ENCODE data around the gene F12.
"Not testable (repeated sequence)": the region's sequence is repeated elsewhere in the genome, so short reads cannot be mapped to it uniquely, and the experiment has no call there.

Gene F12

DNA sequence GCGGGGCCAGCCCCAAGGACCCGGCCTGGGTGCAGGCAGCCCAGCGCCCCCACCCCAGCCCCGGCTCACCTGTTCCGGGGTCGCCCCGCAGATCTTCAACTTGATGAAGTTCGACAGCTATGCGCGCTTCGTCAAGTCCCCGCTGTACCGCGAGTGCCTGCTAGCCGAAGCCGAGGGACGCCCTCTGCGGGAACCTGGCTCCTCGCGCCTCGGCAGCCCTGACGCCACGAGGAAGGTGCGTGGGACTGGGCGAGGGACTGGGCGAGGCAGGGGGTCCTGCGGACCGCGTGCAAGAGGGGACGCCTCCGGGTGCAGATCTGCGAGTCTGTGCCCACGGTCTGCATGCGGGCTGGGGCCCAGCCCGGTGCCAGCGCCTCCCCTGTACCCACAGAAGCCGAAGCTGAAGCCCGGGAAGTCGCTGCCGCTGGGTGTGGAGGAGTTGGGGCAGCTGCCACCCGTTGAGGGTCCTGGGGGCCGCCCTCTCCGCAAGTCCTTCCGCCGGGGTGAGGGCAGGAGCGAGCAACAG, 42.0 kb downstream of the F12 start:
- no peak for DNase-seq

DNA sequence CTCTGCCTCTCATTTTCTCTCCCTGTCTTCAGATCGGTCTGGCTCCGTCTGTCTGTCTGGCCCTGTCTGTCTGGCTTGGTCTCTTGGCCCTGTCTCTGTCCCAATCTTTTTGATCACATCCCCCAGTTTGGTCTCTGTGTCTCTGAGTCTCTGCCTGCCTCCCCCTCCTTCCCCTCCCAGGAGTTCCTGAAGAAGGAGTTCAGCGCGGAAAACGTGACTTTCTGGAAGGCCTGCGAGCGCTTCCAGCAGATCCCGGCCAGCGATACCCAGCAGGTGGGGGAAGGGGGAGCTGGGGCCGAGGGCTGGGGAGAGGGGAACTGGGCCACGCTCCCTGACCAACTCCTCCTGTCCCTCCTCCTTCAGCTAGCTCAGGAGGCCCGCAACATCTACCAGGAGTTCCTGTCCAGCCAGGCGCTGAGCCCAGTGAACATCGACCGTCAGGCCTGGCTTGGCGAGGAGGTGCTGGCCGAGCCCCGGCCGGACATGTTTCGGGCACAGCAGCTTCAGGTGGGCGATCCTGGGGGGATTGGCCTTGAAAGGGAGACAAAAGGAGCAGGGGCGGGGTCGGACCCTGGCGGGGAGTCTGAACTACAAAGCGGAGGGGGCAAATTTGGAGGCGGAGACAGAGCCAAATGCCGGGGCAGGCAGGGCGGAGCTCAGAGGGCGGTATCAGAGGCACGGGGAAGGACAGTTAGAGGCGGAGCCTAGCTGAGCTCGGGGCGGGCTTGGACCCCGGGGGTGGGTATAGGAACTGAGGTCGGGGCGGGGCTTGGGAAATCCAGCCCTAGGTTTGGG, 42.6 kb downstream of the F12 start:
- DNase-seq = peak; percentile 87

DNA sequence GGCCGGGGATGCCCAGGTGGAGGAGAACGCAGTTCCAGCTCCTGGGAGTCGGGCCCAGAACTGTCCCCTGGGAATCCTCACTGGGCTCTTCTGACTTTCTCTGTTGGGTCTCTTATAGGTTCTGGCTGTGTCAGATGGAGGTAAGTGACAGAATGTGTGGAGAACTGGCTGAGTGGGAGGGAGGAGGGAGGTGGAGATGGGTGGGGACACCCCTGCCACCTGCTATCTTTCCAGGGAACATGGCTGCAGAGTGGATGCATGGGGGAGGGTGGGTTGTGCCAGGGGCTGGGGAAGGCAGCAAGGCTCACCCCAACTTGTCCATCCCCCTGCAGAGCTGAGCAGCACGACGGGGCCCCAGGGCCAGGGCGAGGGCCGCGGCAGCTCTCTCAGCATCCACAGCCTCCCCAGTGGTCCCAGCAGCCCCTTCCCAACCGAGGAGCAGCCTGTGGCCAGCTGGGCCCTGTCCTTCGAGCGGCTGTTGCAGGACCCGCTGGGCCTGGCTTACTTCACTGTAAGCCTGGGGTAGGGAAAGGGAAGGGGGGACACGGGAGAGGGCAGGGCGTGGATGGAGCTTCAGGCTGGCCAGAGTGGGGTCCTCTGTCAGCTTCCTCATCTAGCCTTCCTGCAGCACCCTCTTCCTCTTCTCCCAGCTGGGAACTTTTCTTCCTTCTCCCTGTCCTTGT, 43.4 kb downstream of the F12 start:
- no peak for DNase-seq

DNA sequence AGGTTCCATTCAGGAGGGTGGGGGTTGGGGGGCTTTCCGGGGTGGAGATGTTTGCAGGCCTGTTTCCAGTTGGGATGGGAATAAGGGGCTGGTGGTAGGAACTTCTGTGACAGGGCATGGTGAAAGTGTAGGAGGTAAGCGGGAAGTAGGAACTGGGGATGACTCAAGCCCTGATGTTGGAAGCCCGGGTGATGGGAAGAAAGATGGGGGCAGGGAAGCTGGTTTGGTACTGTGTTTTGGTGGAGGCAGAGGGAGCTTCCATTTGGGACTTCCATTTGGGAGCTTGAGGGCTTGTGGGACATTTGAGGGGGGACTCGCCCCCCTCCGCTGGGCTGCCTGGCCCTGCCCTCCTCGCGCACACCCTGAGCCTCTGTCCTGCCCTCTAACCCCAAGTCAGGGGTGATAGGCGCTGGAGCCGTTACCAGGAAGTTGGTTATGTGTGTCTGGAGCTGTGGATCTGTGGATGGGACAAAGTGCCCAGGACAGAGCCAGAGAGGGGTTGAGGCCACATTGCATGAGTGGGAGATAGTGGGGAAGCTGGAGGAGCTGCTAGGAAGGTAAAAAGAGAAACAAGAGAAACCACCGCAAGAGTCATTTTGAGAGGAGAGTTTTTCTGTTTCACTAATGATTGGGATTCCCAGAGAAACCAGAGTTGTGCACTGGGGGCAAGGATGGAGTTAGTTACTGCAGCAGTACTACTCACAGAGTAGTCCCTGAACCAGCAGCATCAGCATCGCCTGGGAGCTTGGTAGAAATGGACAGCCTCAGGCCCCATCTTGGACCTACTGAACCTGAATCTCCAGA, 45.0 kb downstream of the F12 start:
- DNase-seq = peak; percentile 29

DNA sequence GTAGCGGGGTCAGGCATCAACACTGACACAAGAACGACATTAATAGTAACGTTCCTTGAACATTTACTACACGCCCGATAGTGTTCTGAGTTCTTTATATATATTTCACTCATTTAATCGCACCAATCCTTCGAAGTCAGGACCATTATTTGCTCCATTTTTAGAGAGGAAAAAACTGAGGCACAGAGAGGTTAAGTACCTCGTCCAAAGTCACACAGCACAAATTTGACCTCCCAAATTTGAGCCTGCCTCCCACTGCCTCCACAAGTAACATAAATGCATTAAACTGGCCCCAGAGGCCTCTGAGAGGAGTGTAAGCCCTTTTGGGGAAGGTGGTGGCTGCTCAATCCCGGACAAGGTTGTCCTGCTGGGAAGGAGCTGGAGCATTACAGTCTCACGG, 45.8 kb downstream of the F12 start:
- DNase-seq = no peak

DNA sequence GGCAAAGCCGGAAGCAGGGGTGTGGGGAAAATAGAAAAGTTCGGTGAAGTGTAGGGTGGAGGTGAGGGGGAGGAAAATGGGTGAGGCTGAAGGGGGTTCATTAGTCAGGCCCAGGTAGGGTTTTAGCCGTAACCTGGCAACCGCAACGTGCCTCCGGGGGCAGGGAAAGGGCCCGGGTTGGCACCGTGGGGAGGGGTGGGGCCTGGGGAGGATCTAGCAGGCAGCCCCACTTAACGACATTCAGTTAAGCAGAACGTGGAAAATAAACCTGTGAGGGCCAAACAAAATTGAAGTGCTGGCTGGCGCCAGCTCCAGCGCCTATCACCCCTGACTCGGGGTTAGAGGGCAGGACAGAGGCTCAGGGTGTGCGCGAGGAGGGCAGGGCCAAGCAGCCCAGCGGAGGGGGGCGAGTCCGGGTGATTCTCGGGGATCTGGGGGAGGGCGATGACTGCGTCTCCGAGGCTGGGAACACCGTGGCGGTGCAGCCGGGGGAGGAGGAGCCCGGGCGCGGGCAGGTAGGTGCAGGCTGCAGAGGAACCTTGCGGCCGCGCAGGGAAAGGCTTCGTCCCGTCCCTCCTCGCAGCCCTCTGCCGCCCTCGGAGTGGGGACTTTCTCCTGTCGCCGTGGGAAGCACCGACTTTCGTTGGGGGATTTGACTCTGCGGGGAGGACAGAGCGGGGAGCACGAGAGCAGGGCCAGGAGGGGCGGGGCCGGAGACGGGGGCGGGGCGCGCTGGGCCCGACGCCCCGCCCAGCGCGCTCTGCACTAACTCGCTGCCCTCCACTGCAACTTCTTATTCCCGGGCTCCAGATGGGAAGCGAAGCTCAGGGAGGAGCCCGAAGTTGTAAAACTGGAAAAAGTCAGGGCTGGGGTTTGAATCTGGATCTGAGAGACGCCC, 46.5 kb downstream of the F12 start:
- DNase-seq = peak; percentile 45

DNA sequence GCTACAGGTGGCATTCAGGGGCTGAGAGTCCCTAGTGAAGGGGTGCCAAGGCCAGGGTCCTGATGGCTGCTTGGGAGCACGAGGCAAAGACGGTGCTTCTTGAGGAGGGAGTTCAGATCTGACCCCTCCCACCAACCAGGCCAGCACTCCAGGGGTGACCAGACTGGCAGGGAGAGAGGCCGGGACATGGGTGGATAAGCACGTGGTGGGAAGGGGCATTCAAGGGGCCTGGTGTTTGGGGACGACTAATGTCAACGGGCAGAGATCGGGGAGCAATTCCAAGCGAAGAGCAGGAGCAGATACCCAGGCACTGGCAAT, 47.1 kb downstream of the F12 start:
- DNase-seq = no peak

DNA sequence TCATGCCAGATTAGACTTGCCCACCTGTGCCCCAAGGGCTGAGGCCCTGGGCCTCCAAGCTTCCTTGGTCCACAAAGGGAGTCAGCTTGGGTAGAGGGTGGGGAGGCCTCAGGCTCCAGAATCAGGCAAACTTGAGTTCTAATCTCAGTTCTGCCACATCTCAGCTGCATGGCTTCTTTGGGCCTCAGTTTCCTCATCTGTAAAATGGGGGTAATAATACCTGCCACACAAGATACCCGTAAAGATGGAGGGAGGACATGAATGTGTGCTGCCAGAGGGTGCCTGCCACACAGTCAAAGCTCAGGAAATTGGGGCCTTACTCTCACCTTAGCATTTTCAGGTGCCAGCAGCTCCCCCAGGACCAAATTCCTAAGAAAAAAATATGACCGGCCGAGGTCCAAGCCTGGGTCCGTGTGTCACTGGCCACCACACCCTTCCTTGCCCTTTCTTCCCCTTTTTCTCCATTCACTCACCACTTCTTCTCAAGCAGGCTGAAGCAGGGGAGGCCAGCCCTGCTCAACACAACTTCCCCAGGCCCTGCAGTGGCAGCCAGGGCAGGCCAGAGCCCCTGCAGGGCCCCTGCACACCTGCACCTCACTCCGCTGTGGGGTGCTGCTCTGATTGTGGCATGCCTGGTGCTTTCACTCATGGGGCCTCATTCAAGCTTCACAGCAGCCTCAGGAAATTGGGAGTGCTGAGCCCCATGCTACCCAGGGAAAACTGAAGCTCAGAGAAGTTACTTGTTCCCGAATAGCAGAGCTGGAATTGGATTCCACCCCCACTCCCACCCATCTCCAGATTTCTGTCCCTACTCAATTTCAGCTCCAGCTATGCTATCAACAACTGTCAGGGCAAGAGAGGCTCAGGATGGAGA, 47.7 kb downstream of the F12 start:
- DNase-seq = no peak

DNA sequence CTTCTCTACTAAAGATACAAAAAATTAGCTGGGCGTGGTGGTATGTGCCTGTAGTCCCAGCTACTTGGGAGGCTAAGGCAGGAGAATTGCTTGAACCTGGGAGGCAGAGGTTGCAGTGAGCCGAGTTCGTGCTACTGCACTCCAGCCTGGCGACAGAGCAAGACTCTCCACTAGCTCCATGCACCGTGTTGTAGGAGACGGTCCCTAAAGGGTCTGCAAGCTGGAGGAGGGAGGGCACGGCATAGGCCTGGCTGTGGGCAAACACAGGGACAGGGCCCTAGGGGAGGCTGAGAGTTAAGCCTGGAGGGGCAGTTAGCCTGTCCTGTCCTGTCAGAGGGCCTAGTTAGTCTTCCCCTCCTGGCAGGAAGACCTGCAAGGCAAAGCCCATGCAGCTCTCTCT, 48.6 kb downstream of the F12 start:
- DNase-seq = not testable (repeated sequence)

DNA sequence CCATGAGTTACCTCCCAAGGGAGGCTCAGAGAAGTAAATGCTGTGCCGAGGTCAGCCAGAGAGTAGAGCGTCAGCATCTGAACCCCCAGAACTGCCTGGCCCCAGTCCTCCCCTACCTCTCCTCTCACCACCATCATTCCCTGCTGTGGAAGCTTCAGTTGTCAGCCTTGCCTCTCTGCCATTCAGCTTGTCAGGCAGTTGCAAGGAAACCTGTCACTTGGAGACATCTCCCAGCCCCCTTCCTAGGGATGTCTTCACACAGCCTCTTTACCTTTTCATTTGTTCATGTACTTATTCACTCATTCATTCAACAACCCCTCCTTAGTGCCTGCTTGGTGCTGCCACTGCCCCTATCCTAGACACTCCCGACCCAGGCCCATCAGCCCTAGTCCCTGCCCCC, 49.5 kb downstream of the F12 start:
- DNase-seq = no peak

DNA sequence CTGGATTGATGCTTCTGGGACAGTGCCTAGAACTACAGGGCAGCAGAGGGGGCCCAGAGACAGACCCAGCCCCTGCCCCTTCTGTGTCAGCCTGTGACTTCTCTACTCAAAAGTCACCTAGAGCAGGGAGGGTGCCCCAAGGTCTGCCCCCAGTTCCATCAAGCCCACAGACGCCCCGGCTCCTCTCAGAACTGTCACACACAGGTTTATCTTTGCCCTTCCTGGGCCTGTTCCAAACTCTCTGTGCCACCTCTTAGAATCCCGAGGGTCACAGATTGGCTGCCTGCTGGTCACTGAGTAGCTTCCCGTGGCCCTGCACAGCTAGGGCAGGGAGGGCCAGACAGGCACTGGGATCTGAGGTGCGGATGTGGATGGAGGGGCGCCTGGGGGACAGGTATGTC, 49.9 kb downstream of the F12 start:
- no peak for DNase-seq

DNA sequence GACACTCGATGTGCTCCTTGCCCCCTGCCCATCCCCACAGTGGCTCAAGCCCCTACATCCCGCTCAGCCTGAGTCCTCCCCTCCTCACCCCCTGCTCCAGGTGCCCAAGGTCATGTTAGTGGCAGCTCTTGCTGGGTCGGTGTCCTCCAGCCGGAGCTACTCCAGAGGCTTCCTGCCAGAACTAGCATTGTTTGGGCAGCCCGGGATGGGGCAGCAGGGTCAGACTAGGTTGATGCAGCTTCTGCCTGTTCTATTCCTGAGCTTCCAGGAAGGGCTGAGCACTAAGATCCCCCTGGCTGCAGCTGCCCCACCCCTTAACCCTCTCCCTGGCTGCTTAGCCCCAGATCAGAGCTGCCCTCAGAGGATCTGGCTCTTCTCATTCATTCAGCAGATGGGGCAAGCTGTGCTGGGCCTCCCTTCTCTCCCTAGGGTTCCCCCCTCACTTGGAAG, 51.0 kb downstream of the F12 start:
- DNase-seq = no peak

DNA sequence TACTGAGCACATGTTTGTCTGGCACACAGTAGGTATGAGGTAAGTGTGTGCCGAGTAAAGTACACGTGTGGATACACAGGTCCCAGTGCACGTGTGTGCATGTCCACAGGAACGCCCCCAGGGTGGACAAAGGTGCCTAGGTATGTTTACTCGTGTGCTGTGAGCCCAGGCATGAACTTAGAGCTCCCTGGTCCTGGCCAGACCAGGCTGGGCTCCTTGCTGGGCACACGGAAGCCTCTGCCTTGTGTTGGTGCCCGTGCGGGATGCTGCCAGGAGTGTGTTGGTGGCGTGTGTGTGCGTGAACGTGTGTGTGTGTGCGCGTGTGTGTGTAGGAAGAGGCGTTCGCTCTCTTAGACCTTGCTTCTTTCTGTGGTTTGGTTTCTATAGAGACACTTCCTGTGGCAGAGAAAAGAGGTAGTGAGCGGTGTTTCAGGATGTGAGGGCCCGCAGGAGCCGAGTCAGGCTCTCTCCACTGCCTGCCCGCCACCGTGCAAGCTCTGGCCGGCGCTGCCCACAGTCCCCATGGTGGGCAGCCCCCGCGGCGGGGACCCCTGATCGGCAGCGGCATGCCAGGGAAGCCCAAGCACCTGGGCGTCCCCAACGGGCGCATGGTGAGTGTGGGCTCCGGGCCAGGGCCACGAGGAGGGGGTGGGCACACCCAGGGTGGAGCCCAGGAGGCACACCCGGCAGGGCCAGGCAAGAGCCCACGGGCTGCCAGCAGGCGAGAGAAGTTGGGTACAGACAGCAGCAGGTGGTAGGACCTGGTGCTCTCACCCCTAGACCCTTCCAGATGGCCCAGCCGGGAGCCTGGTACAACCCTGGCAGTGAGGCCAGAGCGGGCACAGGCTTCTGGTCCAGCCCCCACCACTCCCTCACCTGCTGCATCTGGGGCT, 51.7 kb downstream of the F12 start, which contains the start of gene RGS14:
Gene RGS14 (plus strand): TSS at position 466 of the 893 bp plus-strand sequence. CDS start 101 bp downstream, at position 567.
- peak; percentile 43 for DNase-seq

DNA sequence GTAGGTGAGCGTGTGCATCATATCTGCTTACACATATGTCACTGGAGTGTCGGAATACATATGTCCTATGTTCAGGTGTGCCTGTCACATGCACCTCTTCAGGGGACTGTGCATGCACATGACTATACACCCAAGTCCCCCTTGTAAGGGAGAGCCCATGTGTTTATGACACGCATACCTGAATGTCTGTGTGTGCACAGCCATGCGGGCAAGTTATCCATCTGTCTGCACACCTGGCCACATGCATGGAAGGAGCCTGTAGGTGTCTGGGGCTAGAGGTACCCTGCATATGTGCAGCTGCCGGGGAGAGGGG, 52.3 kb downstream of the F12 start:
- DNase-seq = no peak

DNA sequence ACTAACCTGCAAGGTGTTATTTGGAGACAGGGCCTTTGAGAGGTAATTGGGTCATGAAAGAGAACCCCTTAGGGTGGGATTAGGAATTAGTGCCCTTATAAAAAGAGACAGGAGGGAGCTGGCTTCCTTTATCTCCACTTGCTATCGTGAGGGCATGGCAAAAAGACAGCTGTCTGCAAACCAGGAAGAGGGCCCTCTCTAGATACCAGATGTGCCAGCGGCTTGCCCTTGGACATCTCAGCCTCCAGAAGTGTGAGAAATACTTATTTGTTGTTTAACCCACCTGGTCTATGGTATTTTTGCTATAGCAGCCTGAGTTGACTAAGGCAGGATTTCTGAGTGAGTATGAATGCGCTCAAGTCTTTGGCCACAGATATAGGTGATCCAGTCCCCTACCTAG, 52.6 kb downstream of the F12 start:
- no peak for DNase-seq

DNA sequence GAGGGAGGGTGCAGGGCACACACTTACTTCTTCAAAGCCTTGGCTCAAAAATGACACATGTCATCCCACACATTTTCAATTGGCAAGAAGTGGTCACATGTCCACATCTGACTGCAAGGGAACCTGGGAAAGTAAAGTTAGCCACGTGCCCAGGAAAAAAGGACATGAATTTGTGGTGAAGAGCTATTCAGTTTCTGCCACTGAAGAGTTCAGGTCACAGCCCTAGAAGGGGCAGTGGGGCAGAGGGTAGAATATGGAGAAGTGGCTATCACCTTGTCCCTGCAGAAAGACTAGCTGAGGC, 53.5 kb downstream of the F12 start:
- DNase-seq = no peak

DNA sequence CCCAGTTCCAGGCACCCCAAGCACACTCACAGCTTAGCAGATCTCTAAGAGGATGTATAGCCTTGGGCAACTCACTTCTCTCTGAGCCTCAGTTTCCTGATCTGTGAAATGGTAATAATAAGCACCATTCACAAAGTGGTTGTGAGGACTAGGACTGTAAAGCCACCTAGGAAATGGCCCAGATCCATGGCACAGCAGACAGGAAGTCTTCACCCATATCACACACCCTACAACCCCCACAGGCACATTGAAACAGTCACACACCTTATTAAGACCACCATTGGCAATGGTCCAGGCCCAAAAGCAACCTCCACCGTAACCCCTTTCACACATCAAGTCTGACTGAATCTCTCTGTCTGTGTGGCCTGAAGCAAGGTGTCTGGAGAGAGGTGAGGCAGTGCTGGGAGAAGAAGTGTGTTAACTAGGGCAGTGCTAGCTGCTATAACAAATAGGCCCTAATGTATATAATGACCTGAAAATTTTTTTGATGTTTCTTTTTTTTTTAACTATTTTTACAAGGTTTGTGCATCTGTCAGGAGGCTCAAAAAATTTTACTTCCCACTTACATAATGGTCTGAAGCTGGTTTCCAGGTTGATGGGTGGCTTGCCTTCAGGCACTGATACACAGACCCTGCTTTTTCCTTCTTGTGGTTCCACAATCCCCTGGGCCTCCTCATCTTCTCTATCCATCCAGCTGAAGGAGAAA, 54.0 kb downstream of the F12 start:
- DNase-seq = no peak

DNA sequence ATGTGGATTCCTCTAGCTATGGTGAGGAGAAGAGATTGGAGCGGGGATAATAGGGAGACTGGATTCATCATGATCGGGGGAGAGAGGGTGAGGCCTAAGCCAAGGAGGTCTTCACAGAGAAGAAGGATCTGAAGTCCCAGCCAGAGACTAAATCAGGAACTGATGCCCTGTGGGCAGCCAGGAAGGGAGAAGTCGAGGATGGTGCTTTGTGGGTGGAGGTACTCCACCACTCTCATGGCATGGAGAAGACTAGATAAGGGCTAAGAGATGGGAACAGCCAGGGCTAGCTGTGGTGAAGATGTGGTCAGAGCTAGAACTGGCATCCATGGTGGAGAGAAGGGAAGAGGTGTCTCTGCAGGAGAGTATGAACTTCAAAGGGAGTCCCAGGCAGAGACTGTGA, 54.7 kb downstream of the F12 start:
- DNase-seq = no peak

DNA sequence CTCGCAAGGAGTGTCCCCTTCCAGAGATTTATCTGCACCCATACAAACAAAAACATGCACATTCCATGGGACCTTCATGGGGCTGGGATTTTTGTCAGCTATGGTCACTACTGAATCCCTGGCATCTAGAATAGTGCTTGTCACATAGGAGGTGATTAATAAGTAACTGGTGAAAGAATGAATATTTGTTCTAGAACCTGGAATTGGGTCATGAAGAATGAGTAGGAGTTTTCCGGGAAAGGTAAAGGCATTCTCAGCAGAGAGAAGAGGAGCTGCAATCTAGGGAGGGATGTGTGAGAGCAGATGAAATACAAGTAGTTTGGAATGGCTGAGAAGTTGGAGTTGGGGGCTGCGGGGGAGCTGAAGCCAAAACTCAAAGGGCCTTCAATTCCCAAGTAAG, 55.1 kb downstream of the F12 start:
- DNase-seq = no peak

DNA sequence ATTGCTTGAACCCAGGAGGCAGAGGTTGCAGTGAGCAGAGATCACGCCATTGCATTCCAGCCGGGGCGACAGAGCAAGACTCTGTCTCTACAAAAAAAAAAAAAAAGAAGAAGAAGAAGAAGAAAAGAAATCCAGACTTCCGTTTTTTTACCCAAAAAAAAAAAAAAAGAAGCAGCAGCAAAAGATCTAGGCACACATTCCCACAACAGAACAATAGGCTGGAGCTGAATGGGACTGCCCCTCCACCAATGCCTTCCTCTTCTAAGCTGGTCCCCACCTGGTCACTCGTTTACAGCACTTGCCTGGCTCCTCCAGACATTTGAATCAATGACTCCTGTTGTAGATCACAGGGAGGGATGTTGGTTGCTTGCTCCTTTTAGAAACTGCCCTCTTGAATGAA, 56.3 kb downstream of the F12 start:
- no peak for DNase-seq

Measured in fibroblast of skin of right biceps (primary cell).